GM19397 (cell line): ENCODE measurements around the gene CCDC9.
"Not testable (repeated sequence)": the region's sequence is repeated elsewhere in the genome, so short reads cannot be mapped to it uniquely, and the experiment has no call there.

Source experiments
- ATAC-seq: cut with Tn5 transposase; IDR thresholded peaks from one replicate; pipeline ENCODE4 v1.9.1; 2021; ENCODE audit warnings: mild to moderate bottlenecking, moderate library complexity; ENCODE audit not compliant: unreplicated experiment

CCDC9 gene

DNA sequence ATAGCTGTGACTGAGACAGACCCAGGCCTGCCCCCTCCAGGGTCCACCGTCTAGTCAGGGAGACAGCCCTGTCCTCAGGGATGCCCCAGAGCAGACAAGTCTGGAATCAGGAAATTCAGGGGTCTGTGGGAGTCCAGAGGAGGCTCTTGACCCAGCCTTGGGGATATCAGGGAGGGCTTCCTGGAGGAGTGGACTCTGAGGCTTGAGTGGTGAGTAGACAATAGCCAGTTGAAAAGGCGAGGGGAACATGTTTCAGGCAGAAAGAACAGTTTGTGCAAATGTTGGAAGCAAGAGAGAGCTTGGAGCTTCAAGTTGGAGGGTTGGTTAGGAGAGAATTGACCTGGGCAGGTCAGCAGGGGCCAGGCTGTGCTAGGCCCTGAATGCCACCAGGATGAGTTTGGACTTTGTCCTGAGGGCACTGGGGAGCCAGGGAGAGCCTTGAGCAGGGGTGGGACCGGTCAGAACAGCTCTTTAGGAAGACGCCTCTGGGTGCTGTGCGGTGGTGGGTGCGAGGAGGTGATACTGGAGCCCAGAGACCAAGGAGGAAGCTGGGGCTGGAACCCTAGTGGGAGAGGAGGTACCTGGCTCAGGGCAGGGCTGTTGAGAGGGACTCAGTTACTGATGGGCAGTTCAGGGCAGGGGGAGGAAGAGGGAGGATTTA is 2.7 kb downstream of the CCDC9 start:
- ATAC-seq, result no peak

DNA sequence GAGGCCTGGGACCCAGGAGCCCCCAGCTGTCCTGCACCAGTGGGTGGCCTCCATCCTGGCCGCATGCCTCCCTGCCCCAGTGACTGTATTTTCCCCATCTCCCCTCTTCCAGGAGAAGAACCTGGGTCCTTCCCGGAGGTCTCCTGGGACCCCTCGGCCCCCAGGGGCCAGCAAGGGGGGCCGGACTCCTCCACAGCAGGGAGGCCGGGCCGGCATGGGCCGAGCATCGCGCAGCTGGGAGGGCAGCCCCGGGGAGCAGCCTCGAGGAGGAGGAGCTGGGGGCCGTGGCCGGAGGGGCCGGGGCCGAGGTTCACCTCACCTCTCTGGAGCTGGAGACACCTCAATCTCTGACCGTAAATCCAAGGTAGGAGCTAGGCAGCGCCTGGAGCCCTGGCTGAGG is 4.2 kb downstream of the CCDC9 start:
- no peak for ATAC-seq

DNA sequence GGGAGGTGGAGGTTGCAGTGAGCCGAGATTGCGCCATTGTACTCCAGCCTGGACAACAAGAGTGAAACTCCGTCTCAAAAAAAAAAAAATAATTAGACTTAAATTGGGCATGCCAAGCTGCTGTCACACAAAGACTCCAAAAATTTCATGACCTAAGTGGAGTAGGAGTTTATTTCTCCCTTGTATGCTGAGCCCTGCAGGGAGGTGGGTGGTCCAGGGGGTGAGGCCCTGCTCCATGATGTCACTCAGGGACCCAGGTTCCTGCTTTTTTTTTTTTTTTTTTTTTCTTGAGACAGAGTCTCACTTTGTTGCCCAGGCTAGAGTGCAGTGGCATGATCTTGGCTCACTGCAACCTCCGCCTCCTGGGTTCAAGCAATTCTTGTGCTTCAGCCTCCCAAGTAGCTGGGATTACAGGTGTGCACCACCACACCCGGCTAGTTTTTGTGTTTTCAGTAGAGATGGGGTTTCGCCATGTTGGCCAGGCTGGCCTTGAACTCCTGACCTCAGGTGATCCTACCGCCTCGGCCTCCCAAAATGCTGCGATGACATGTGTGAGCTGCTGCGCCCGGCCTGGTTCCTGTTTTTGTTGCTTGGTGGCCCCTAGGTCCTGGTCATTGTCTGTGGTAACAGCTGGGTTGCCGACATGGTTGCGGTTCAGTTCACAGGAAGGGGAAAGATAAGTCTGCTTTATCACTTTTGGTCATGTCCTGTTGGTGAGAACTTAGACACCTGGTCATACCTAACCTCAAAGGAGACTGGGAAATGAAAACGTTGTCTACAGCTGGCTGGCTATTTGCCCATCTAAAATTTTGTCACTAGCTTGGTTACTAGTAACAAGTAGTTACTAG is 5.8 kb downstream of the CCDC9 start:
- peak; percentile 64 for ATAC-seq

DNA sequence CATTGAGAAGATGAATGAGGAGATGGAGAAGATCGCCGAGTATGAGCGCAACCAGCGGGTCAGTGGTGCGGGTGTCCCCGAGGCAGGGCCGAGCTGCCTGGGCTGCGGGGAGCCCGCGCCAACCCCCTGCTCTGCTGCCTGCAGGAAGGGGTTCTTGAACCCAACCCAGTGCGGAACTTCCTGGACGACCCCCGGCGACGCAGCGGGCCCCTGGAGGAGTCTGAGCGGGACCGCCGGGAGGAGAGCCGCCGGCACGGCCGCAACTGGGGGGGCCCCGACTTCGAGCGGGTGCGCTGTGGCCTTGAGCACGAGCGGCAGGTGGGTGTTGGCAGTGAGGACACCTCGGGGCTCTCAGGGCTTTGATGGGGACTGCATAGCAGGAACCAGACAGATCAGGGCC is 8.3 kb downstream of the CCDC9 start:
- ATAC-seq, result no peak

DNA sequence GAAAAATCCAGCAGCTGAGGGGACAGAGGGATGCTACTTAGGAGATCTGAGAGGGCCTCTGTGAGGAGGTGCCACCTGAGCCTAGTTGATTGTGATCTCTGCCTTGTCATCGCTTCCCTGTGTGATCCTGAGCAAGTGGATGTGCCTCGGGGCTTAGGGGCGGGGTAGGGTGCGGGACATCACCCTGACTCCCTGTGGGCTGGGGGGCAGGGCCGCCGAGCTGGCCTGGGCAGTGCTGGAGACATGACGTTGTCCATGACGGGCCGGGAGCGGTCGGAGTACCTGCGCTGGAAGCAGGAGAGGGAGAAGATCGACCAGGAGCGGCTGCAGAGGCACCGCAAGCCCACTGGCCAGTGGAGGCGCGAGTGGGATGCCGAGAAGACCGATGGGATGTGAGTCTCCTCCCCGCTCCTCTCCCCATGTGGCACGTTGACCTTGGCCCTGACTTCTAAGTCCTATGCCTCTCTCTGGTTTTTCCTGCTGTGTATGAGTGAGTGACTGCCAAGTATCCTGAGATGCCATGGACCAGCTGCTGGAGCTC is 10.1 kb downstream of the CCDC9 start:
- no peak for ATAC-seq

DNA sequence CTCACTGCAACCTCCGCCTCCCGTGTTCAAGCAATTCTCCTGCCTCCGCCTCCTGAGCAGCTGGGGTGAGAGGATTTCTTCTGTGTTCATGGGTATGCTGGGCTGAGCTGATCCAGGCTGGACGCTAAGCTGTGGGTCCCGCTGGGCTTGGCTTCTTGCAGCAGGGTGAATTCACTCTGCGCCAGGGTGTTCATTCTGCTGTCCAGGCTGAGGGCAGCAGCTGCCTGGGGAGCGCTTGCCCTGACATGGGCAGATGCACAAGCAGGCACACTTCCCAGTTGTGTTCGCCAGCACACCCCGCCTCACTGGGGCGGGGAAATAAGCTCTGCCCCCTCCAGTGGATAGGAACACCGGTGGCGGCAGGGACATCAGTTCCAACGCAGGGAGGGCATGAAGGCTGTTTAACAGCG is 11.0 kb downstream of the CCDC9 start:
- ATAC-seq, result no peak

DNA sequence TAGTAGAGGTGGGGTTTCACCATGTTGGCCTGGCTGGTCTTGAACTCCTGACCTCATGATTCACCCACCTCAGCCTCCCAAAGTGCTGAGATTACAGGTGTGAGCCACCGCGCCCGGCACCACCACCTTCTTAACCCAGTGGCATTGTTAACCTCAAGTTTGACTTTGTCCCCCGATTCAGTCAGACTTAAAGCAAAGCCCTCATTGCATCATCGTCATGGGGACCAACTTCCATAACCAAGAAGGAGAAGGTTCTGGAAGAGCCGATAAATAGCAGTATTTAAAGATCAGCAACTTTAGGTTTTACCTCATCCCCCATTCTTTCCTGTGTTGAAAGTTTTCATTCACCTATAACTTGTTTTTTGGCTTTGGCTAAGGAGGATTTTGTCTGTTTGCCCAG is 11.7 kb downstream of the CCDC9 start:
- no peak for ATAC-seq

DNA sequence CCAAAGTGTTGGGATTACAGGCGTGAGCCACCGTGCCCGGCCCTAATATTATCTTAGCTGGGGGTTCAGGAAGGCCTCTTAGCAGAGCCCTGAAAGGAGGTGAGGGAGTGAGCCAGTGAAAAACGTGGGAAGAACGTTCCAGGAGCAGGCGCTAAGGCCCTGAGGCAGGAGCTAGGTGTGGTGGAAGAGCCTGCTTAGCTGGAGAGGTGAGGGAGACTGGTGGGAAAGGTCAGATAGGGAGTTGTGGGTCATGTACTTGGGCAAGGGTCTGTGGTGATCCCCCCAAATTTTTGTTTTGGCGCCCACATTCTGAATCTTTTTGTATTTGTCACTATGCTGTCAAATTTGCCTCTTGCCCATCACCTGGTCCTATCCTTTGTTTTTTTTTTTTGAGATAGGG is 13.3 kb downstream of the CCDC9 start:
- ATAC-seq, result no peak

DNA sequence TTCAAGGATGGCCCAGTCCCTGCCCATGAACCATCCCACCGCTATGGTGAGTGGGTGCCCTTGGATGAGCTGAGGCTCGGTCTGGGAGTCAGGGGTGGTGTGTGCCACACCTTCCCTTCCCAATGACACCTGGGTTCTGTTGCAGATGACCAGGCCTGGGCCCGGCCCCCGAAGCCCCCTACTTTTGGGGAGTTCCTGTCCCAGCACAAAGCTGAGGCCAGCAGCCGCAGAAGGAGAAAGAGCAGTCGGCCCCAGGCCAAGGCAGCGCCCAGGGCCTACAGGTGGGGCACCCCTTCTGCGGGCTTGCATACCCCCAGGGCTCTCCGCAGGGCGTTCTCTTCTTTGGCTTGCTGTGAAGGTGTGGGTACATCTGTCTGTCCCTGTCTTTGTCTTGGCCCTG is 14.1 kb downstream of the CCDC9 start:
- ATAC-seq, result no peak

DNA sequence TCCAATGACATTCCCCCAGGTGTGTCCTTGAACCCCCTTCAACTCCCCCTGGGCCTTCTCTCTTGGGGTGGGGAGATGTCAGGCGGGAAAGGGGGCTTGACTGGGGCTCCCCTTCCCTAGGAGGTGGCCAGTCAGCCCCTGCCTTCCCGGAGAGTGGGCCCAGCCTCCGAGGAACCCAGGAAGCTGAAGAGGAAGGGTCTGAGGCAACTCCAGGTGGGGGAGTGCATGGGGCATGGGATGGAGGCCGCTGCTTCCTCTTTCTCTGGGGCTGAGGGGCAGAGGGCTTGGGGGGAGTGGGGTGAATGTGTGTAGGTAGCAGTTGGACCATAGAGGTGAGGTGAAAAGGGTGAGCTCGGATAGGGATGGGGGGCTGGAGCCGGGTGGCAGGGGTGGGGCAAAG is 15.6 kb downstream of the CCDC9 start:
- no peak for ATAC-seq

DNA sequence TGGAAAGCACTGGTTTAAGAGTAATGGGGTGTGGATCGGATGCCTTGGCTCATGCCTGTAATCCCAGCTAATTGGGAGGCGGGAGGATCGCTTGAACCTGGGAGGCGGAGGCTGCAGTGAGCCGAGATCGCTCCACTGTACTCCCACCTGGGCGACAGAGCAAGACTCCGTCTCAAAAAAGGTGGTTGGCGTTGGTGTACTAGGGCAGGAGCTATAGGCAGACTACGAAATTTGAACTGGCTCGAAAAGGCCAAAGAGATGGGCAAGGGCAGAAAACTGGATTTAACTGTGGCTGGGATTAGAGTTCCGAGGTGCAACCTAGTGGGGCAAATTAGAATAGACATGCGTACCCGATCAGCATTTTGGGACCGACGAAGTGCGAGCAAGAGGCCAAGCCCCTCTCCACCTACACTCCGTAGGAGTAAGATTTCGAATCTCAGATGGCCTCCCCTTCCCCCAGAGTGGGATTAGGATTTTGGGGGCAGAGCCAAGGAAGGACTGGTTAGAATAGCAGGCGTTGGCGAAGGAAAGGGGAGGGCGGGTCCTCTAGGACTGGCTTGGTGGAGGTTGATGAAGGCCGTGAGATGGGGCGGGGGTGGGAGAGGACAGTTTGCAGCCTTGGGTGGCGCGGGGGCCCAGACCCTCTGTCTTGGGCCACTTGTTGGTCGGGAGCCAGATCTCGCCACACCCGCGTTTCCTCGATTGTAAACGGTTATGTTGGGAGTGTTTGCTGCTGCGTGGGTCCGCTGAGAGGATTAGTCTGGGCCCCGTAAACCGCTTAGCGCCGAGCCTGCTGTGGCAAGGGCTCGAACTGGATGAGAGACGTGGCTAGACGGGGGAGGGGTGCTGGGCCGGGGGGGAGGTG is 16.4 kb downstream of the CCDC9 start:
- ATAC-seq, result no peak

DNA sequence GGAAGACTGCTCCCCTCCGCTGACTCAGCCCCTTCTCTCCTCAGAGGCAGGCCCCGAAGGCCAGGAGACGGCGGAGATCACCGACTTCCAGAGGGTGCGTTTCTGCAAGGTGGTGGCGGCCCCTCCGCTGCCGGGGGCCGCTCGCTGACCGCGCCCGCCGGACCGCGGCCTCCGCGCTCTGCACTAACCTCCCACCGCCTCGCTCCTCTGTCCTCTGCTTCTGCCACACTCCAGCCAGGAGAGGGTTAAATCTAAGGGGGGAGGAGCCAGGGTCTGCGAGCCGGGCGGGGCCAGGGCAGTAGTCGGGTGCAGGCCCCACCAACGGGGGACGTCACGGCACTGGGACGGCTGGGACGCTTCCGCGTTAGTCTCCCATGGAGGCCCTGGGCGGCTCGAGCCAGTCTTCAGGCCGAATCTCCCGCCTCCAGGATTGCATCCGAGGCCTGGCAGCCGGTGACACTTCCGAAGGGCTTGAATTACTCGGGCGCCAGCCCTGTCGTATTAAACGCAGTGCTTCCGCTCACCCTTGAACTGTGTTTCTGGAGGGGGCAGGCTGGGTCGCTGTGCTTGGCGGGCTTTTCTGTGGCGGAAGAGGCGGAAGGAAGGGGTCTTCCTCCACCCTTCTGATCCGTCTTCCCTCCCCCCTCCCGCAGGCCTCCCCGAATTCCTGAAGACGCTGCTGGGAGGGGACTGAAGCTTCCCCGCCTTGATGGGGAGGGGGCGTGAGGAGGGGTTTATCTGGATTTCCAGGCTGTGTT is 17.2 kb downstream of the CCDC9 start:
- peak; percentile 55 for ATAC-seq

DNA sequence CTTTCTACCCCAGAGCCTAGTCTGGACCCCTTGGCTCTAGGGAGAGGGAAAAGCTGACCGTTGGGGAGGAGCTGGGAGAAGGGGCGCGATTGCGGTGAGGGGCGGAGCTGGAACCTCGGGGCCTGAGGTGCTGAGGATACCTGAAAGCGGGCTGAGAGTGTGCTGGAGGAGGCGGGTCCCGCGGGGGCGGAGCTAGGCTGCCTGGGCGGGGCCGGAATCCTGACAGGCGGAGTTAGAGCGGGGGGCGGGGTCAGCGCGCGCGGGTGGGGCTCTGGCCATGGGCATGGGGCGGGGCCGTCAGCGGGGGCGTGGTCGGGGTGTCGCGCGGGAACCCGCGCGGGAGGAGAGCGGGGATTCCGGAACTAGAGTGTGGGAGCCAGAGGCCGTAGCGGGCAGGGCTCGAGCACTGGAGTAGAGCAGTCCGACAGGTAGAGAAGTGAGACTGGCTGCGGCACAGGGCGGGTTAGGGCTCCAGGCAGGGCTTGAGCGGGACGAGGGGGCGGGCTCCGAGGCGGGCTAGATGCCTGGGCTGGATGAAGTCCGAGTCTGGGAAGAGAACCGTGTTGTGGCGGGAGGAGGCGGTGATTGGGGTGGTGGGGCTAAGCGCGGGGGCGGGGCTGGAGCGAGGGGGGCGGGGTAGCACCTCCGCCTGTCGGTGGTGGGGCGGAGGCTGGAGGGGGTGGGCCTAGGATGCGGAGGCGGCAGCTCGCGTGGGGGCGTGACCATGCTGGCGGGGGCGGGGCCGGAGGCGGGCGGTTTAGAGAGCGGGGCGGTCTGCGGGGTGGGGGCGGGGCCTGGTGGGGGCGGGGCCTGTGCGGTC is 18.0 kb downstream of the CCDC9 start, which contains the start of gene INAFM1:
Gene INAFM1, plus strand, starts transcription at position 815 of the 820 bp plus-strand sequence. CDS start 35 bp downstream, outside the sequence.
- peak; percentile 52 for ATAC-seq

DNA sequence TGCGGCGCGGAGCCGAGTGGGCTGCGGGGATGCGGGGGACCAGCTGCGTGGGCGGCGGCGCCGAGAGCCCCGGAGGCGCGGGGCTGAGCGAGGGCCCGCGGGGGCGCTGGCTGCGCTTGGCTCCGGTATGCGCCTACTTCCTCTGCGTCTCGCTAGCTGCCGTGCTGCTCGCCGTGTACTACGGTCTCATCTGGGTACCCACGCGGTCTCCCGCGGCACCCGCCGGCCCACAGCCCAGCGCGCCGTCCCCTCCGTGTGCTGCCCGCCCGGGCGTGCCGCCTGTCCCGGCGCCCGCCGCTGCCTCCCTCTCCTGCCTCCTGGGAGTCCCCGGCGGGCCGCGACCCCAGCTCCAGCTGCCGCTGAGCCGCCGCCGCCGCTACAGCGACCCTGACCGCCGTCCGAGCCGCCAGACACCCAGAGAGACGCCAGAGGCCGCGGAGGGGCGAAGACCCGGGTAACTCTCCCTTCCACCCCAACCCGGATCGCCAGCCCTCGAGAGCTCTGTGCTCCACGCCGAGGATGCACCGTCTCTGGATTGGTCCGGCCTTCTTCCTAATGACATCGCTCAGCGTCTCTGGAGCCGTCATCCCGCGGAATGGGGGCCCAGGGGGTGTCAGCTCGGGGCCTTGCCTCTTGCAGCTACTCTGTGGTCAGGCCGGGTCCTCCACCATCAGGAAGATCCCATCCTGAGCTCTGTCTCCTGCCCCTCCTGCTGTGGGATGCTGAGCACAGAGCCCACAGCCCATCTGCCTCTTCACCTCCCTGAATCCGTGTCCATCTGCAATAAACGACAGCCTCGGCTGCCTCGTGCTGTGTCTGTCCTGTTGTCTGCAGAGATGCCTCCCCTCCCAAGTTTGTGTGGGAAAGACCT is 18.8 kb downstream of the CCDC9 start:
- ATAC-seq, result no peak

DNA sequence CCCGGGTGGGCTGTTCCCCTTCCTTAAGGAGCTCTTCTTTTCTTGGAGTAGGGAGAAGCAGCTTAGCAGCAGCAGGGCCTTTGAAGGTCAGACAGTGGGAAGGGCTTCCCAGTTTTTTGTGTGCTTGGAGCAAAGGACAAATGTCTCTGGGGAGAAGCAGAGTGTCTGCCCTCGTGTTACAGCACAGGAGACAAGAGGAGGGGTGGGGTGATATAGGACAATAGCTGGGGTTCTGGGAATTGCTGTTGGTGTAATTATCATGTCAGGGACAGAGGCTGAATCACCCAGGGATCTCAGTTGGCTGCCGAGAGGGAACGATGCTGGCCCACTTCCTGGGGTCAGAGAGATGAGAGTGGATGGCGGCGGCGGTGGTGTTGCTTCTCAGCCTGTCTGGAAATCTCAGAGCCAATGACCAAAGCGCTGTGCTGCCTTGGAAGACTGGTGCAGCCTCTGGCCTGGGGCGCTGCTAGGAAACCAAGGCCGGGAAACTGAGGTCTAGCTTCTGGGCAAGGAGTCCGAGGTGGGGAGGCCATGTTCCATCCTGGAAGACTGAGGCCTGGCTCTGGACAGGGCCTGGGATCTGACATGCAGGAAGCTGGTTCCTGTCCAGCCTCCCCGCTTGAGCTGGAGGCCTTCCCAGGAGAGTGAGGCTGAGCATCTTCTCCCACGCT is 19.6 kb downstream of the CCDC9 start:
- ATAC-seq, result no peak

DNA sequence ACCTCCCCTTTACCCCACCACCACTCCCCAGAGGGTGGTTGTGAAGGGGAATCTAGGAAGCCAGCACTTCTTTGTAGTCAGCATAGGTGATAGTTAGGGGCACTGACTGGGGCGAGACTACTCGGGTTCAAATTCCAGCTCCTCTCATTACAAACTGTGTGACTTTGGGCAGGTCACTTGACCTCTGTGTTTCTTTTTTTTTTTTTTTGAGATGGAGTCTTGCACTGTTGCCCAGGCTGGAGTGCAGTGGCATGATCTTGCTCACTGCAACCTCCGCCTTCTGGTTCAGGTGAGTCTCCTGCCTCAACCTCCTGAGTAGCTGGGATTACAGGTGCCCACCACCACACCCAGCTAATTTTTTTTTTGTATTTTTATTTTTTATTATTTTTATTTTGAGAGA is 20.2 kb downstream of the CCDC9 start:
- not testable (repeated sequence) for ATAC-seq

DNA sequence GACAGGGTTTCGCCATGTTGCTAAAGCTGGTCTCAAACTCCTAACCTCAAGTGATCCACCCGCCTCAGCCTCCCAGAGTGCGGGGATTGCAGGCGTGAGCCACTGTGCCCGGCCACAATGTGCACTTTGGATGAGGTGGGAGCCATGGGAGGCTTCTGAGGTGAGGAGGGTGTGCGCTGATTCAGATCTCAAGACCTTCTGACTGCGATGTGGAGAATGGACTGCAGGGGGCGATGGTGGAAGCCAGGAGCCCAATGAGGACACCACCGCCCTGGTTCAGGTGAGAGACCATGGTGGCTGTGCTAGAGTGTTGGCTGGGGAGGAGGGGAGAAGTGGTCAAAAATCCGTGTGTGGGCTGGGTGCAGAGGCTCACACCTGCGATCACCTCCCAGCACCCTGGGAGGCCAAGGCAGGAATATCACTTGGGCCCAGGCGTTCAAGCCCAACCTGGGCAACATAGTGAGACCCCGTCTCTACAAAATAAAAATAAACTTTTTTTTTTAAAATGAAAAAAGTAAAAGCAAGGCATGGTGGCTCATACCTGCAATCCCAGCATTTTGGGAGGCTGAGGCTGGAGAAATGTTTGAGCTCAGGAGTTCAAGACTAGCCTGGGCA is 24.0 kb downstream of the CCDC9 start:
- no peak for ATAC-seq
